Measurements from ENCODE around the gene ARHGAP8.

The ARHGAP8 gene

DNA sequence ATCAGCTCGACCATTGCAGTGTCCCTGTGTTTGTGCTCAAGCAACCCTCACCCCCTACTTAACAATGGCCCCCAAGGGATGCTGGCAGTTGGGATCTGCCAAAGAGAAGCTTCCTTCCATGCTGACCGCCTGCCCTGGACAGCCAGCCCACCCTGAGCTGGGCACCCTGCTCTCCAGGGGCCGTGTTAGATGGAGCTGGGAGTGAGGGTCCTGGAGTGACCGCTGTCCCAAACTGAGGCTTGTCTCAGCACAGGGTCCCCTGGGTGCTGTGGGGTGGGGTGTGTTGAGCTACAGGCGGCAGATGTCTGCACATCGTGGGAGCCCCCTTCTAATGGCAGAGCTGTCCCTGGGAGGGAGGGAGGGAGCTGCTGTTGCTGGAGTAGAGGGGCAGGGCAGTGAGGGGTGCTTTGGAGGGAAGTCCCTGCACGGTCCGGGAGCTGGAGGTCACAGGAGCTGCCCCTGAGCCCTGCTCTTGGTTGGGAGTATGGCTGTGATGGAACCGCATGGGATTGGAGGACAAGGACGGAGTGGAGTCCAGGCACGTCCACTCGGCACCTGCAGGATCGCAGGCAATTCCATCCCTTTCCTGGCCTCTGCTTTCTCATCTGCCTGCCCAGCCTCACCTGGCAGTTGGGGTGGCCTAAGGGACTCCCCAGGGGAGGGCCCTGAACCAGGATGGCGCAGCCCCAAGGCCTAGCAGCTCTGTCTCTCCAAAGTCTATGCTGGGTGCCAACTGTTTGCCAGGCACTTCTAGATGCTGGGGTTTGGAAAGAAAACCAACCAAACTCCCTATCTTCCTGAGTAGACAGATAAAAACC lies 126.3 kb downstream of the ARHGAP8 start:
- no peak for DNase-seq
- no peak overlapping the region for H3K27ac ChIP-seq
- peaks cover 43% of the 10 kb centered on the region for H3K36me3 ChIP-seq
- TF ChIP-seq, protein P1, sequence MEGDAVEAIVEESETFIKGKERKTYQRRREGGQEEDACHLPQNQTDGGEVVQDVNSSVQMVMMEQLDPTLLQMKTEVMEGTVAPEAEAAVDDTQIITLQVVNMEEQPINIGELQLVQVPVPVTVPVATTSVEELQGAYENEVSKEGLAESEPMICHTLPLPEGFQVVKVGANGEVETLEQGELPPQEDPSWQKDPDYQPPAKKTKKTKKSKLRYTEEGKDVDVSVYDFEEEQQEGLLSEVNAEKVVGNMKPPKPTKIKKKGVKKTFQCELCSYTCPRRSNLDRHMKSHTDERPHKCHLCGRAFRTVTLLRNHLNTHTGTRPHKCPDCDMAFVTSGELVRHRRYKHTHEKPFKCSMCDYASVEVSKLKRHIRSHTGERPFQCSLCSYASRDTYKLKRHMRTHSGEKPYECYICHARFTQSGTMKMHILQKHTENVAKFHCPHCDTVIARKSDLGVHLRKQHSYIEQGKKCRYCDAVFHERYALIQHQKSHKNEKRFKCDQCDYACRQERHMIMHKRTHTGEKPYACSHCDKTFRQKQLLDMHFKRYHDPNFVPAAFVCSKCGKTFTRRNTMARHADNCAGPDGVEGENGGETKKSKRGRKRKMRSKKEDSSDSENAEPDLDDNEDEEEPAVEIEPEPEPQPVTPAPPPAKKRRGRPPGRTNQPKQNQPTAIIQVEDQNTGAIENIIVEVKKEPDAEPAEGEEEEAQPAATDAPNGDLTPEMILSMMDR (IDR thresholded peaks at IDR 0.05; ENCODE audit: low read depth, low read length), result no peak
- peaks cover 10% of the 10 kb centered on the region for H3K9me3 ChIP-seq (ENCODE audit: severe bottlenecking)
- no peak overlapping the region for H3K4me3 ChIP-seq (ENCODE audit: low read depth, low read length)
- H3K27me3 ChIP-seq (ENCODE audit: insufficient read depth, low read depth, severe bottlenecking), result no peaks in the 10 kb centered on the region

DNA sequence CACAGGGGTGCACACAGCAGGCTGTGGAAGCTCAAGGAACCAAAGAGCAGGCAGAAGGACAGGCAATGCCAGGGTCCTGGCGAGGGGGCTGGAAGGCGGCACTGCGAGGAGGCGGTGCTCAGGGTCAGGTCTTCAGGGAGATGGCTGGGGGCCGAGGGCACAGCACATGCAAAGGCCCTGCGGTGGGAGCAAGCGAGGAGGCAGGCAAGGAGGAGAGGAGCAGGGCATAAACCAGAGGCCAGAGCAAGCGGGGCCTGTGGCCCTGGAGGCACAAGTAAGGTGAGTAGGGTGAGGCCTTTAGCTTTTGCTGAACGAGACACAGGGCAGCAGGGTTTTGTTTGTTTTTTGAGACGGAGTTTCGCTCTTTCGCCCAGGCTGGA lies 126.9 kb downstream of the ARHGAP8 start:
- Histone ChIP-seq H3K27me3 (ENCODE audit: insufficient read depth, low read depth, severe bottlenecking) (no peaks in the 10 kb centered on the region), H3K27ac (no peak overlapping the region), H3K36me3 (peaks cover 40% of the 10 kb centered on the region), H3K9me3 (ENCODE audit: severe bottlenecking) (peaks cover 10% of the 10 kb centered on the region), H3K4me3 (ENCODE audit: low read depth, low read length) (no peak overlapping the region)
- no peak for DNase-seq
- TF ChIP-seq, protein P1 (IDR thresholded peaks at IDR 0.05; ENCODE audit: low read depth, low read length), result no peak

DNA sequence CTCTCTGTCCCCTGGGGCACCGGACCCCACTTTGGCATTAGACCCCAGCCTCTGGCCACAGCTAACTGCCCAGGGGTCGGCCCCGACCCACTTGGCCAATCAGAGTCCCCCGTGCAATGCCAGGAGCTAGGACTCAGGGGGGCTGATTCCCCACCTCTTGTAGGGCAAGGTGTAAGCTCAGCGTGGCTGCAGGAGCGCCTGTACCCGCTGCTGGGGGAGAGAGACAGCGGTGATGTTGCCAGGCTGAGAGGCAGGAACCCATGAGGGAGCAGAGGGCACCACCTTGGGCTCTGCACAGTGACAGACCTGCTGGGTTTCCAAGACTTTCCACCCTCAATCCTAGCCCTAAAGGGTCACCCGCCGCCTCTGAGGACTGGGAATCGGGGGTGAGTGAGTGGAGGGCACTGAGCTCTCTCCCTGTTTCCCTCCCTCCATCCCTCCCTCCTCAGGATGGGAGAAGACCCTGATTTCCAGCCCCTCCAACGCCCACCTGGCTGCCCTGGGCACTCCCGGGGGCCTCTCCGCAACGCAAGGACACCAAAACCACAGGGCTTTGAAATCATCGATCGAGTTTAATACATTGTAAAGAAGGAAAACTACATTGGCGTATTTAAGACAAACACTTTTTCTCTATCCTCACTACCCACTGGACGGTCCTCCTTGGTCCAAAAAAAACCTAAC lies 128.4 kb downstream of the ARHGAP8 start:
- peaks cover 10% of the 10 kb centered on the region for H3K9me3 ChIP-seq (ENCODE audit: severe bottlenecking)
- H3K4me3 ChIP-seq (ENCODE audit: low read depth, low read length), result no peak overlapping the region
- H3K27ac ChIP-seq, result no peak overlapping the region
- DNase-seq, result no peak
- no peaks in the 10 kb centered on the region for H3K27me3 ChIP-seq (ENCODE audit: insufficient read depth, low read depth, severe bottlenecking)
- peaks cover 51% of the 10 kb centered on the region for H3K36me3 ChIP-seq
- TF ChIP-seq, protein P1 (IDR thresholded peaks at IDR 0.05; ENCODE audit: low read depth, low read length), result no peak

DNA sequence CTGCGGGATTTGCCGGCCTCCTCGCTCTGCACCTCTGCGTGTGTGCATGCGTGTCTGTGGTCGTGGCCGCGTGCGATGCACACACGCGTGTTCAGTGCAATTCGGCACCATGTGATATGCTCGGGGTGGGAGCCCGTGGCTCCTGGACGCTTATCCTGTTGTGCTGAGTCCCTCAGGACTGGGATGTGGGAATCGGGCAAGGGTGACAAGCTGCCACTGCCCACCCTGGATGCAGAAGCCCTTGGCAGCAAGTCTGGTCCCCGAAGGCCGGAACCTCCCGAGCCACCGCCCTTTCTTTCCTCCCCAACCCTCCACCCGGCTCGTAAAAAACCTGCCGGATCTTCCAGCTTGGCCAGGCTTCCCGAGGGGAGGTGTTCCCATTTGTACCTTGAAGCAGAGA lies 129.2 kb downstream of the ARHGAP8 start:
- no peak overlapping the region for H3K27ac ChIP-seq
- no peaks in the 10 kb centered on the region for H3K27me3 ChIP-seq (ENCODE audit: insufficient read depth, low read depth, severe bottlenecking)
- H3K9me3 ChIP-seq (ENCODE audit: severe bottlenecking), result peaks cover 7% of the 10 kb centered on the region
- no peak overlapping the region for H3K4me3 ChIP-seq (ENCODE audit: low read depth, low read length)
- TF ChIP-seq, protein P1 (IDR thresholded peaks at IDR 0.05; ENCODE audit: low read depth, low read length), result no peak
- DNase-seq, result no peak
- H3K36me3 ChIP-seq, result peaks cover 52% of the 10 kb centered on the region

DNA sequence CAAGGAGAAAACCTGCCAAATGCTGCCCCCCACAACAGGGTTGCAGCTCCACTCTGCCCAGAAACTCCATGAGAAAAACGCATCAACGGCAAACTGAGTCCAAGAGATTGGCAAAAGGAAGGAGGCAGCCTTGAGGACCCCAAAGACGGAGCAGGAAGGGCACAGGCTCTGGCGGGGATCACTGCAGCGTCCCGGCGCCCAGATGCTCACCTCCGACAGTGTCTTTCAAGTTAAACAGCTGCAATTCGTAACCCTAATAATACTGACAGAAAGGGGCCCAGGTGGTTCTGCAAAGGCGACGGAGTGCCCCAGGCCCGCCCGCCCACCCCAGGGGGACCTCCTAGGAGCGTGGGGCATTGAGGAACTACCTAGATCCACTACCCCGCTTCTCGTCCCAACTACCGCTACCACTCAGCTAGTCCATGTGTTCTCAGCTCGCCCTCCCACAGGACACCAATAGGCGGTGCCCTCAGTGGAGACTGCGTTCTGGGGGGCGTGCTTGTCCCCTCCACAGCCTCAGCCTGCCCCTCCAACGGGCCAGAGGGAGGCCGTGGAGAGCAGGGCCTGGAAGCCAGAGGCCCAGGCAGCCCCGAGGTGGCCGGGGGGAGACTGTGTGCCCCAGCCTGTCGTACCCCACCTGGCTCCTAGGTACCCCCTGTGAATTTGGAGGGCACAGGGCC lies 130.0 kb downstream of the ARHGAP8 start:
- Histone ChIP-seq H3K9me3 (ENCODE audit: severe bottlenecking) (peaks cover 1% of the 10 kb centered on the region), H3K27me3 (ENCODE audit: insufficient read depth, low read depth, severe bottlenecking) (no peaks in the 10 kb centered on the region)

More for the DNA sequence above, 130.0 kb downstream of the ARHGAP8 start:
- Histone ChIP-seq H3K4me3 (ENCODE audit: low read depth, low read length) (no peak overlapping the region), H3K27ac (no peak overlapping the region), H3K36me3 (peaks cover 47% of the 10 kb centered on the region)
- TF ChIP-seq, protein P1 (IDR thresholded peaks at IDR 0.05; ENCODE audit: low read depth, low read length), result no peak
- no peak for DNase-seq

Data from WERI-Rb-1 (cell line).